Adipocyte (in vitro differentiated cells): Measurements from ENCODE around the gene FOXD4L4.
"Not testable (repeated sequence)": the region's sequence is repeated elsewhere in the genome, so short reads cannot be mapped to it uniquely, and the experiment has no call there.

Experiments
- DNase-seq: peaks from one replicate; pipeline ENCODE4 v3.0.0-alpha.2; 2015; ENCODE audit warnings: low read depth
- H3K27me3 ChIP-seq: replicated peaks from 2 replicates; pipeline ENCODE4 v1.7.0; 2013; ENCODE audit warnings: mild to moderate bottlenecking, low read length, moderate library complexity; ENCODE audit not compliant: control insufficient read depth, insufficient read depth
- H3K36me3 ChIP-seq: 2 replicates; pipeline ENCODE4 v1.7.0; 2013; ENCODE audit warnings: low read length, mild to moderate bottlenecking, moderate library complexity; ENCODE audit not compliant: control insufficient read depth, insufficient read depth, severe bottlenecking
- H3K4me1 ChIP-seq: 2 replicates; pipeline ENCODE4 v1.7.0; 2013; ENCODE audit warnings: mild to moderate bottlenecking, low read length, moderate library complexity; ENCODE audit not compliant: control insufficient read depth, insufficient read depth
- H3K4me3 ChIP-seq: 2 replicates; pipeline ENCODE4 v1.7.0; 2013; ENCODE audit warnings: mild to moderate bottlenecking, low read length, moderate library complexity
- H3K9ac ChIP-seq: 2 replicates; pipeline ENCODE4 v1.7.0; 2013; ENCODE audit warnings: mild to moderate bottlenecking, low read length, moderate library complexity
- H3K9me3 ChIP-seq: 2 replicates; pipeline ENCODE4 v1.7.0; 2013; ENCODE audit warnings: mild to moderate bottlenecking, low read length, moderate library complexity; ENCODE audit not compliant: control insufficient read depth

The FOXD4L4 gene

DNA sequence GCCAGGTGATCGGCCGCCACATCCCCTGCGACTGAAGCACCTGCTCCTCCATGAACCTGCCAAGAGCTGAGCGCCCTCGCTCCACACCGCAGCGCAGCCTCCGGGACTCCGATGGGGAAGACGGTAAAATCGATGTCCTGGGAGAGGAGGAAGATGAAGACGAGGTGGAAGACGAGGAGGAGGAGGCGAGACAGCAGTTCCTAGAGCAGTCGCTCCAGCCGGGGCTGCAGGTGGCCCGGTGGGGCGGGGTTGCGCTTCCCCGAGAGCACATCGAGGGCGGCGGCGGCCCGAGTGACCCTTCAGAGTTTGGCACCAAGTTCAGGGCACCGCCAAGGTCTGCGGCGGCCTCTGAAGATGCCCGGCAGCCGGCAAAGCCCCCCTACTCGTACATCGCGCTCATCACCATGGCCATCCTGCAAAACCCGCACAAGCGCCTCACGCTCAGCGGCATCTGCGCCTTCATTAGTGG, at the start of gene FOXD4L4:
TSS of gene FOXD4L4 (plus strand) at position 51 of the 469 bp plus-strand sequence. CDS start at position 51, 0 bp downstream.
- not testable (repeated sequence) for H3K9me3 ChIP-seq, H3K4me3 ChIP-seq, H3K27me3 ChIP-seq, H3K4me1 ChIP-seq, H3K36me3 ChIP-seq, DNase-seq, H3K9ac ChIP-seq

DNA sequence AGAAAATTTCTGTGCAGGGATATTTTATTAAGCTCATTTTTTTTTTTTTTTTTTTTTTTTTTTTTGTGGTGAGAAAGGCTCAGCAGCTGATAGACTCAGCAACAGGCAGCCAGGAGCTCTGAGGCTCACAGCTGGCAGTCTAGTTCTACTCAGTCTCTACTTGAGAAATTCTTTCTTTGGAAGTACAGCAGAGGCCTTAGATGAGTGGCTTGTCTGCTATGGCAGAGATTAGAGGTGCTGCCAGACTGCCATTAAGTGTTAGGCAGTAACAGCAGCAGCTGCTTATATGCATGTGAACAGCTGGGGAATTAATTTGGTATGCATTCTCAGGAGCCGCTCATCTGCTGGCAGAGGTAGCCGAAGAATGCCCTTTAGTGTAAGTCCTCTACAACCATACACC, 33.4 kb upstream of the FOXD4L4 start:
- not testable (repeated sequence) for H3K4me1 ChIP-seq, H3K27me3 ChIP-seq, H3K9me3 ChIP-seq, H3K9ac ChIP-seq, H3K36me3 ChIP-seq, H3K4me3 ChIP-seq
- peak; percentile 0 for DNase-seq

DNA sequence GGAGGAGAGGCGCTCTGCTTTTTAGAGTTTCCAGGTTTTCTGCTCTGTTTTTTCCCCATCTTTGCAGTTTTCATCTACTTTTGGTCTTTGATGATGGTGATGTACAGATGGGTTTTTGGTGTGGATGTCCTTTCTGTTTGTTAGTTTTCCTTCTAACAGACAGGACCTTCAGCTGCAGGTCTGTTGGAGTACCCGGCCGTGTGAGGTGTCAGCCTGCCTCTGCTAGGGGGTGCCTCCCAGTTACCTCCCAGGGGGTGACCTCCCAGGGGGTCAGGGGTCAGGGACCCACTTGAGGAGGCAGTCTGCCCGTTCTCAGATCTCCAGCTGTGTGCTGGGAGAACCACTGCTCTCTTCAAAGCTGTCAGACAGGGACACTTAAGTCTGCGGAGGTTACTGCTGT, 22.5 kb upstream of the FOXD4L4 start:
- DNase-seq, H3K9me3 ChIP-seq, H3K4me1 ChIP-seq, H3K4me3 ChIP-seq, H3K36me3 ChIP-seq, H3K27me3 ChIP-seq, H3K9ac ChIP-seq: not testable (repeated sequence)

DNA sequence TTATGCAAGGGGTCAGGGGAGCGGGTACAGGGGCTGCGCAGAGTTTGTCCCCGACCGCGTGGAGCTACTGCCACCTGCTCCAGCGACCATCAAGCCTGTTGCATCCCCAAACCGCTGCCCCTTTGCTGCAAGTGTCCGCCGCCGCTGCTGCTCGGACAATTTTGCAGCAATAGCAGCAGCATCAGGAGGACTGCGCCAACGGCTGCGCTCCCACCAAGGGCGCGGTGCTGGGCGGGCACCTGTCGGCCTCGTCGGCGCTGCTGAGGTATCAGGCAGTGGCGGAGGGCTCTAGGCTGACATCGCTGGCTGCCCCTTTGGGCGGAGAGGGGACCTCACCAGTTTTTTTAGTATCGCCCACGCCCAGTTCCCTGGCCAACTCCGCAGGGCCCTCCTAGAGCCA, 1.2 kb downstream of the FOXD4L4 start:
- not testable (repeated sequence) for H3K27me3 ChIP-seq, H3K9ac ChIP-seq, H3K36me3 ChIP-seq, H3K9me3 ChIP-seq, DNase-seq, H3K4me1 ChIP-seq, H3K4me3 ChIP-seq
